PFSK-1 (cell line): ENCODE results near the gene PTGDR2.

Experiments
- POLR2AphosphoS5 ChIP-seq: IDR thresholded peaks from 2 replicates; pipeline ENCODE4 v1.6.1; 2012; ENCODE audit warnings: low read depth, mild to moderate bottlenecking, control low read depth, low read length, moderate library complexity
- REST ChIP-seq, 2 experiments: IDR thresholded peaks; 2 replicates each; pipeline versions ENCODE4 v1.6.1 to v1.8.0; 2011 to 2012; ENCODE audit warnings: low read depth in 2 of 2, low read length in 2 of 2, control low read depth in 1 of 2, inconsistent platforms in 1 of 2, mild to moderate bottlenecking in 1 of 2, moderate library complexity in 1 of 2; ENCODE audit not compliant: insufficient read depth in 1 of 2
- SIN3A ChIP-seq: IDR thresholded peaks from 2 replicates; pipeline ENCODE4 v1.6.1; 2012; ENCODE audit warnings: mild to moderate bottlenecking, low read length, moderate library complexity, borderline replicate concordance; ENCODE audit not compliant: insufficient read depth

- no peak for TF ChIP-seq SIN3A
- TF ChIP-seq REST (IDR thresholded peaks at IDR 0.05; ENCODE audit: insufficient read depth in 1 of 2, low read depth in 2 of 2, low read length in 2 of 2) = no peak
- TF ChIP-seq POLR2AphosphoS5 = no peak
Measured at GRCh38 chr11:60879104-60879503, 23.4 kb upstream of the PTGDR2 start.
